Breast epithelium (tissue), 3 donors: ENCODE measurements around the gene FAM200C.

Source experiments
- CTCF ChIP-seq, 3 donors: fragments of 450-650 bp; IDR thresholded peaks; one replicate each; pipeline ENCODE4 v1.5.1; 2016 to 2017; ENCODE audit warnings: antibody characterized with exemption in 3 of 3, mild to moderate bottlenecking in 3 of 3, moderate library complexity in 3 of 3
- POLR2A ChIP-seq: fragments of 450-650 bp; IDR thresholded peaks from one replicate; pipeline ENCODE4 v1.6.1; 2016; ENCODE audit warnings: antibody characterized with exemption, mild to moderate bottlenecking, moderate library complexity
- POLR2AphosphoS5 ChIP-seq, 3 donors: sonication (generic); formaldehyde crosslinking; IDR thresholded peaks; one replicate each; pipeline ENCODE4 v1.6.1; 2017; ENCODE audit warnings: antibody characterized with exemption in 3 of 3

GRCh38 chr5:160354666-160355065 lies 45.2 kb downstream of the FAM200C start:
- TF ChIP-seq CTCF (IDR thresholded peaks at IDR 0.05) (no peak), POLR2A (no peak), POLR2AphosphoS5 (IDR thresholded peaks at IDR 0.05) (no peak)
